CD4-positive, alpha-beta memory T cell (primary cell): Measurements from ENCODE around the gene EYS. TPM values are rescaled to one million over a fixed set of nuclear protein-coding genes. Genes with fewer than 3 reads are reported as not detected.

Source experiments
- CTCF ChIA-PET: fragments of 350-600 bp; sonication (Branson Sonifier 250); formaldehyde crosslinking; loops from one replicate; lab custom pipeline; 2021; ENCODE audit warnings: inconsistent platforms; ENCODE audit not compliant: partially characterized antibody; lab: Charles Lee
- POLR2A ChIA-PET: fragments of 350-600 bp; sonication (Branson Sonifier 250); formaldehyde crosslinking; loops from one replicate; lab custom pipeline; 2021; ENCODE audit not compliant: partially characterized antibody; lab: Charles Lee
- DNase-seq, 5 donors: peaks; one replicate each; pipeline versions ENCODE4 v3.0.0 to v3.0.0-alpha.2; 2020 to 2022; ENCODE audit warnings: mixed read lengths in 1 of 5
- H3K27ac ChIP-seq: one replicate; pipeline ENCODE4 v1.7.0; 2013; ENCODE audit warnings: low read depth, low read length
- H3K27me3 ChIP-seq: 2 replicates; pipeline ENCODE4 v1.7.0; 2013; ENCODE audit warnings: mild to moderate bottlenecking, low read length, moderate library complexity; ENCODE audit not compliant: insufficient read depth
- H3K36me3 ChIP-seq: 2 replicates; pipeline ENCODE4 v1.7.0; 2013; ENCODE audit warnings: mild to moderate bottlenecking, low read length, moderate library complexity; ENCODE audit not compliant: insufficient read depth
- H3K4me1 ChIP-seq: 2 replicates; pipeline ENCODE4 v1.7.0; 2013; ENCODE audit warnings: mild to moderate bottlenecking, low read length, moderate library complexity; ENCODE audit not compliant: insufficient read depth
- H3K4me3 ChIP-seq, 2 donors: one replicate each; pipeline ENCODE4 v1.7.0; 2013; ENCODE audit warnings: low read length in 2 of 2, mild to moderate bottlenecking in 1 of 2
- H3K9me3 ChIP-seq, 2 donors: one replicate each; pipeline ENCODE4 v1.7.0; 2013; ENCODE audit warnings: low read length in 2 of 2, control low read depth in 1 of 2; ENCODE audit not compliant: control insufficient read depth in 1 of 2
- H3K27ac Mint-ChIP-seq, 7 donors: one replicate each; pipeline ENCODE4 v1.8.0; 2020 to 2021; ENCODE audit warnings: mixed read lengths in 7 of 7, mild to moderate bottlenecking in 6 of 7, inconsistent platforms in 3 of 7, moderate library complexity in 3 of 7
- H3K27me3 Mint-ChIP-seq, 2 donors: one replicate each; pipeline ENCODE4 v1.8.0; 2020 to 2021; ENCODE audit warnings: mixed read lengths in 2 of 2
- H3K36me3 Mint-ChIP-seq, 2 donors: one replicate each; pipeline ENCODE4 v1.8.0; 2020 to 2021; ENCODE audit warnings: mixed read lengths in 2 of 2, inconsistent platforms in 1 of 2, mild to moderate bottlenecking in 1 of 2
- H3K4me1 Mint-ChIP-seq, 4 donors: one replicate each; pipeline ENCODE4 v1.8.0; 2020 to 2021; ENCODE audit warnings: mixed read lengths in 4 of 4, mild to moderate bottlenecking in 1 of 4
- H3K4me3 Mint-ChIP-seq, 8 donors: one replicate each; pipeline ENCODE4 v1.8.0; 2020 to 2021; ENCODE audit warnings: mixed read lengths in 8 of 8, mild to moderate bottlenecking in 7 of 8, moderate library complexity in 6 of 8, inconsistent platforms in 3 of 8
- H3K9me3 Mint-ChIP-seq, 8 donors: one replicate each; pipeline ENCODE4 v1.8.0; 2020 to 2021; ENCODE audit warnings: mixed read lengths in 8 of 8, mild to moderate bottlenecking in 5 of 8, inconsistent platforms in 3 of 8, moderate library complexity in 1 of 8
- intact Hi-C: fragments of 100-400 bp; cut with micrococcal nuclease; formaldehyde crosslinking; loops from one replicate; pipeline ENCODE4 v1.15.1; 2023
- polyA plus RNA-seq, 2 donors: library from polyadenylated mRNA; unstranded; fragments of 300-500 nt; fragmentation: Illumina TruSeq; gene quantifications; one replicate each; pipeline ENCODE4 v1.2.3, GENCODE V29; 2021
- total RNA-seq, 2 experiments: library from RNA; stranded (reverse); gene quantifications; one replicate each; pipeline ENCODE4 v1.2.3, GENCODE V29; 2021

Gene EYS
- total and polyA plus RNA-seq, 4 experiments from 2014 or later, result 0.17 to 0.20 TPM; not detected in 2

GRCh38 chr6:65189236-65189881, 517.7 kb downstream of the EYS start:
- Mint-ChIP-seq H3K9me3 (peaks cover 0 to 13% (median 2%) of the 10 kb centered on the region in 8 donors), H3K27me3 (no peaks in the 10 kb centered on the region), H3K27ac (no peak overlapping the region), H3K36me3 (no peaks in the 10 kb centered on the region), H3K4me1 (no peaks in the 10 kb centered on the region), H3K4me3 (no peak overlapping the region)
- no peak for DNase-seq
- no peaks in the 10 kb centered on the region for H3K9me3 ChIP-seq
- intact Hi-C loops, result no loop called here
- H3K4me3 ChIP-seq, result no peak overlapping the region
- POLR2A ChIA-PET, result no interaction called here
- H3K27me3 ChIP-seq, result no peaks in the 10 kb centered on the region
- no peak overlapping the region for H3K27ac ChIP-seq
- H3K36me3 ChIP-seq, result no peaks in the 10 kb centered on the region
- no peaks in the 10 kb centered on the region for H3K4me1 ChIP-seq
- CTCF ChIA-PET, result no interaction called here

GRCh38 chr6:65186826-65187225, 520.2 kb downstream of the EYS start:
- Mint-ChIP-seq H3K9me3 (peaks cover 0 to 11% (median 2%) of the 10 kb centered on the region in 8 donors), H3K36me3 (no peaks in the 10 kb centered on the region), H3K4me3 (no peak overlapping the region), H3K4me1 (no peaks in the 10 kb centered on the region), H3K27me3 (no peaks in the 10 kb centered on the region), H3K27ac (no peak overlapping the region)
- H3K9me3 ChIP-seq, result no peaks in the 10 kb centered on the region
- H3K27me3 ChIP-seq, result no peaks in the 10 kb centered on the region
- H3K27ac ChIP-seq, result no peak overlapping the region
- H3K4me1 ChIP-seq, result no peaks in the 10 kb centered on the region
- H3K36me3 ChIP-seq, result no peaks in the 10 kb centered on the region
- POLR2A ChIA-PET, result no interaction called here
- CTCF ChIA-PET, result no interaction called here
- intact Hi-C loops, result no loop called here
- DNase-seq, result no peak
- no peak overlapping the region for H3K4me3 ChIP-seq

- no peaks in the 10 kb centered on the region for H3K27me3 Mint-ChIP-seq
- POLR2A ChIA-PET, result no interaction called here
- H3K4me1 ChIP-seq, result no peaks in the 10 kb centered on the region
- CTCF ChIA-PET, result no interaction called here
- intact Hi-C loops, result no loop called here
- no peak overlapping the region for H3K4me3 Mint-ChIP-seq
- H3K36me3 ChIP-seq, result no peaks in the 10 kb centered on the region
- peaks cover 0 to 18% (median 3%) of the 10 kb centered on the region in 8 donors for H3K9me3 Mint-ChIP-seq
- no peak for DNase-seq
- H3K27ac ChIP-seq, result no peak overlapping the region
- H3K27me3 ChIP-seq, result no peaks in the 10 kb centered on the region
- no peak overlapping the region for H3K4me3 ChIP-seq
- H3K36me3 Mint-ChIP-seq, result no peaks in the 10 kb centered on the region
- no peaks in the 10 kb centered on the region for H3K4me1 Mint-ChIP-seq
- no peak overlapping the region for H3K27ac Mint-ChIP-seq
- no peaks in the 10 kb centered on the region for H3K9me3 ChIP-seq
Observed at GRCh38 chr6:65182681-65183080, 524.3 kb downstream of the EYS start.

GRCh38 chr6:65170273-65170672, 536.8 kb downstream of the EYS start:
- no peak overlapping the region for H3K27ac ChIP-seq
- Mint-ChIP-seq H3K4me3 (no peak overlapping the region), H3K36me3 (no peaks in the 10 kb centered on the region), H3K4me1 (no peaks in the 10 kb centered on the region), H3K9me3 (peaks cover 0 to 10% (median 4%) of the 10 kb centered on the region in 8 donors), H3K27ac (no peak overlapping the region), H3K27me3 (no peaks in the 10 kb centered on the region)
- H3K27me3 ChIP-seq, result no peaks in the 10 kb centered on the region
- no peaks in the 10 kb centered on the region for H3K4me1 ChIP-seq
- DNase-seq, result no peak
- H3K9me3 ChIP-seq, result no peaks in the 10 kb centered on the region
- intact Hi-C loops, result no loop called here
- no peak overlapping the region for H3K4me3 ChIP-seq
- POLR2A ChIA-PET, result no interaction called here
- no peaks in the 10 kb centered on the region for H3K36me3 ChIP-seq
- CTCF ChIA-PET, result no interaction called here

GRCh38 chr6:65161661-65162060, 545.4 kb downstream of the EYS start:
- POLR2A ChIA-PET, result no interaction called here
- peaks cover 0 to 19% (median 7%) of the 10 kb centered on the region in 8 donors for H3K9me3 Mint-ChIP-seq
- intact Hi-C loops, result no loop called here
- H3K4me1 ChIP-seq, result no peaks in the 10 kb centered on the region
- no peaks in the 10 kb centered on the region for H3K4me1 Mint-ChIP-seq
- H3K4me3 Mint-ChIP-seq, result no peak overlapping the region
- CTCF ChIA-PET, result no interaction called here
- no peak overlapping the region for H3K27ac Mint-ChIP-seq
- no peaks in the 10 kb centered on the region for H3K36me3 Mint-ChIP-seq
- no peak overlapping the region for H3K27ac ChIP-seq
- H3K4me3 ChIP-seq, result no peak overlapping the region
- no peaks in the 10 kb centered on the region for H3K36me3 ChIP-seq
- no peaks in the 10 kb centered on the region for H3K27me3 Mint-ChIP-seq
- H3K27me3 ChIP-seq, result no peaks in the 10 kb centered on the region
- no peaks in the 10 kb centered on the region for H3K9me3 ChIP-seq
- DNase-seq, result no peak

GRCh38 chr6:65157025-65157424, 550.0 kb downstream of the EYS start:
- Mint-ChIP-seq H3K4me1 (no peaks in the 10 kb centered on the region), H3K9me3 (peaks cover 0 to 25% (median 10%) of the 10 kb centered on the region in 8 donors), H3K4me3 (no peak overlapping the region), H3K27me3 (no peaks in the 10 kb centered on the region), H3K27ac (no peak overlapping the region), H3K36me3 (no peaks in the 10 kb centered on the region)
- ChIA-PET CTCF (no interaction called here), POLR2A (no interaction called here)
- no peak for DNase-seq
- Histone ChIP-seq H3K4me1 (no peaks in the 10 kb centered on the region), H3K27me3 (no peaks in the 10 kb centered on the region), H3K27ac (no peak overlapping the region), H3K36me3 (no peaks in the 10 kb centered on the region), H3K9me3 (no peaks in the 10 kb centered on the region), H3K4me3 (no peak overlapping the region)
- intact Hi-C loops, result no loop called here

GRCh38 chr6:65155083-65155482, 551.9 kb downstream of the EYS start:
- POLR2A ChIA-PET, result no interaction called here
- Histone ChIP-seq H3K36me3 (no peaks in the 10 kb centered on the region), H3K27ac (no peak overlapping the region), H3K4me3 (no peak overlapping the region), H3K9me3 (no peaks in the 10 kb centered on the region), H3K27me3 (no peaks in the 10 kb centered on the region), H3K4me1 (no peaks in the 10 kb centered on the region)
- intact Hi-C loops, result no loop called here
- H3K4me1 Mint-ChIP-seq, result no peaks in the 10 kb centered on the region
- CTCF ChIA-PET, result no interaction called here
- no peak overlapping the region for H3K27ac Mint-ChIP-seq
- peaks cover 0 to 24% (median 12%) of the 10 kb centered on the region in 8 donors for H3K9me3 Mint-ChIP-seq
- no peak for DNase-seq
- H3K36me3 Mint-ChIP-seq, result no peaks in the 10 kb centered on the region
- no peak overlapping the region for H3K4me3 Mint-ChIP-seq
- H3K27me3 Mint-ChIP-seq, result no peaks in the 10 kb centered on the region
